IPS-18c (cell line): ENCODE measurements around the gene ZFAND3.

Experiments
- H3K4me3 ChIP-seq: 2 replicates; pipeline ENCODE4 v1.7.0; 2013; ENCODE audit warnings: low read depth, mild to moderate bottlenecking, low read length, moderate library complexity; ENCODE audit not compliant: insufficient read depth
- H3K9me3 ChIP-seq: one replicate; pipeline ENCODE4 v1.6.1; 2013; ENCODE audit warnings: mild to moderate bottlenecking, low read length, moderate library complexity; ENCODE audit not compliant: control insufficient read depth, insufficient read depth

Gene ZFAND3

GRCh38 chr6:38143191-38144150 is 323.9 kb downstream of the ZFAND3 start:
- H3K9me3 ChIP-seq = no peaks in the 10 kb centered on the region
- no peak overlapping the region for H3K4me3 ChIP-seq

- Histone ChIP-seq H3K4me3 (no peak overlapping the region), H3K9me3 (no peaks in the 10 kb centered on the region)
Observed at GRCh38 chr6:38144365-38144945, 324.9 kb downstream of the ZFAND3 start.

- Histone ChIP-seq H3K9me3 (no peaks in the 10 kb centered on the region), H3K4me3 (no peak overlapping the region)
Observed at GRCh38 chr6:38146021-38146733, 326.6 kb downstream of the ZFAND3 start.

GRCh38 chr6:38146734-38147027 is 327.2 kb downstream of the ZFAND3 start:
- no peaks in the 10 kb centered on the region for H3K9me3 ChIP-seq

GRCh38 chr6:38148606-38149005 is 329.1 kb downstream of the ZFAND3 start:
- no peaks in the 10 kb centered on the region for H3K9me3 ChIP-seq
- H3K4me3 ChIP-seq = no peak overlapping the region

More at GRCh38 chr6:38146734-38147027, 327.2 kb downstream of the ZFAND3 start:
- no peak overlapping the region for H3K4me3 ChIP-seq

- Histone ChIP-seq H3K4me3 (no peak overlapping the region), H3K9me3 (no peaks in the 10 kb centered on the region)
Observed at GRCh38 chr6:38149531-38149930, 330.0 kb downstream of the ZFAND3 start.

- no peaks in the 10 kb centered on the region for H3K9me3 ChIP-seq
- no peak overlapping the region for H3K4me3 ChIP-seq
Observed at GRCh38 chr6:38150021-38150420, 330.5 kb downstream of the ZFAND3 start.

- Histone ChIP-seq H3K4me3 (no peak overlapping the region), H3K9me3 (no peaks in the 10 kb centered on the region)
Observed at GRCh38 chr6:38150681-38151296, 331.3 kb downstream of the ZFAND3 start.

- Histone ChIP-seq H3K9me3 (no peaks in the 10 kb centered on the region), H3K4me3 (no peak overlapping the region)
Observed at GRCh38 chr6:38151580-38152500, 332.3 kb downstream of the ZFAND3 start.

- no peaks in the 10 kb centered on the region for H3K9me3 ChIP-seq
- no peak overlapping the region for H3K4me3 ChIP-seq
Observed at GRCh38 chr6:38152620-38153019, 333.1 kb downstream of the ZFAND3 start.

GRCh38 chr6:38153076-38153797 is 333.7 kb downstream of the ZFAND3 start:
- Histone ChIP-seq H3K4me3 (no peak overlapping the region), H3K9me3 (no peaks in the 10 kb centered on the region)

- H3K9me3 ChIP-seq = no peaks in the 10 kb centered on the region
- H3K4me3 ChIP-seq = no peak overlapping the region
Observed at GRCh38 chr6:38153798-38154345, 334.3 kb downstream of the ZFAND3 start.

- H3K9me3 ChIP-seq = no peaks in the 10 kb centered on the region
- H3K4me3 ChIP-seq = no peak overlapping the region
Observed at GRCh38 chr6:38154731-38155130, 335.2 kb downstream of the ZFAND3 start.

- no peak overlapping the region for H3K4me3 ChIP-seq
Observed at GRCh38 chr6:38155144-38155543, 335.6 kb downstream of the ZFAND3 start.

GRCh38 chr6:38155621-38156204 is 336.2 kb downstream of the ZFAND3 start:
- no peaks in the 10 kb centered on the region for H3K9me3 ChIP-seq

More at GRCh38 chr6:38155144-38155543, 335.6 kb downstream of the ZFAND3 start:
- H3K9me3 ChIP-seq = no peaks in the 10 kb centered on the region

More at GRCh38 chr6:38155621-38156204, 336.2 kb downstream of the ZFAND3 start:
- H3K4me3 ChIP-seq = no peak overlapping the region
